GM19238 (cell line): ENCODE data around the gene THBS4.
A peak's percentile ranks its signal among the peaks of the same experiment; 100 is the strongest.

Experiments used
- DNase-seq: peaks from one replicate; pipeline ENCODE4 v3.0.0; 2011; ENCODE audit warnings: low spot score; ENCODE audit not compliant: insufficient read length

Gene THBS4

DNA sequence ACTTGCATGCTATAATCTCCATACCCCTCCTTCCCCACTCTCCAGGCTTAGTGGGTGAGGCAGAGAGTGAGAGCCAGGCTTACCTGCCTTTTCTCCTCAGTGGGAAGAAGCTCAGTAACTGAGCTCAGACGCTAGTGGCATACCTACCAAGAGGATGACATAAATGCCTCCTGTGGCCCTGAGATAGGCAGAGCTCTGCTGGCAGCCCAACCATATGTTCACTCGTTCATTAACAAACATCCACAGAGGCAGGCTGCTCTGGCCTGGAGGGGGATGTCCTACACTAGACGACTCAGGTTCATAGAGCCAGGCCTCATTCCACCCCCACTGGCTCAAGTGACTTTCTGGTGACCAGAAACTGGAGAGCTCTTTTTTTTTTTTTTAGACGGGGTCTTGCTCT is 81.3 kb downstream of the THBS4 start:
- no peak for DNase-seq

DNA sequence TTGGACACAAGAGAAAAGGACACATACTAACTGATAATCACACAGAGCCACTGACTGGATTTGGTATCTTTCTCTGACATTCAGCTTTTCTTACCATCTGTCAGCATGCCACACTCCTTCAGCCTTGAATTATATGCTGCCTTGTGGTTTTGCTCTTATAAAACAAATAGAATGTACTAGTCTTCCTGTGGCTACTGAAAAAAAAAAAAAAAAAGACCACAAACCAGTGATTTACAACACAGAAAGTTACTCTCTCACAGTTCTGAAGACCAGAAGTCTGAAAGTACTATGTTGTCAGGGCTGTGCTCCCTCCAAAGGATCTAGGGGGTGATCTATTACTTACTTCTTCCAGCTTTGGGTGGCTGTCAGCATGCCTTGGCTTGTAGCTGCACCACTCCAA is 82.3 kb downstream of the THBS4 start:
- DNase-seq, result no peak

DNA sequence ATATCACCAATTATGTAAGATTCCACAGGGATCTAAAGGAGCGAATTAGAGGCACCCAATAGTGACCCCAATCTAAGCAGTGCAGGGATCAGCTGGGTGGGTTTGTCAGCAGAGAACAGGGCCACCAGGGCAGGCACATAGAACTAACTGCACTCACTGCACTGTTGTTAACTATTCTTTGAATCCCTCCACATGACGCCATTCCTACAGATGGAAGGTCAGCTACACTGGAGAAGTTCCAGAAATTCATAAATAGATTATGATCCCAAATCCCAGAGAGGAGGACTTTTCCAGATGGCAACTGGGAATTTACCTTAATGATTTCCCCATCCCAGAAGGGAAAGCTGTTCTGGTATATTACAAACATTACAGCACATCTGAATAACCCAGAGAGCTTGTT is 84.2 kb downstream of the THBS4 start:
- no peak for DNase-seq

DNA sequence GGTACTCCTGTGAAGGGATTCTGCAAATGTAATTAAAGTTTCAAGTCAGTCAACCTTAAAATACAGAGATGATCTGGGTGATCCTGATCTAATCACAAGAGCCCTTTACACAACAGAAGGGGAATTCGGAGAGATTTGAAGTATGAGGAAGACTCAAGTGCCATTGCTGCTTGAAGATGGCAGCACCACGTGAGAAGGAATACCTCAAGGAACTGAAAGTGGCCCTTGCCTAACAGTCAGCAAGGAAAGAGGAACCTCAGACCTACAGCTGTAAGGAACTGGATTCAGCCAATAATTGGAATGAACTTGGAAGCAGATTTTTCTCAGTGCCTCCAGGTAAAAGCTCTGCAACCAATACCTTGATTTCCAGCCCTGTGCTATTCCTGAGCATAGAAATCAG is 87.4 kb downstream of the THBS4 start:
- no peak for DNase-seq

DNA sequence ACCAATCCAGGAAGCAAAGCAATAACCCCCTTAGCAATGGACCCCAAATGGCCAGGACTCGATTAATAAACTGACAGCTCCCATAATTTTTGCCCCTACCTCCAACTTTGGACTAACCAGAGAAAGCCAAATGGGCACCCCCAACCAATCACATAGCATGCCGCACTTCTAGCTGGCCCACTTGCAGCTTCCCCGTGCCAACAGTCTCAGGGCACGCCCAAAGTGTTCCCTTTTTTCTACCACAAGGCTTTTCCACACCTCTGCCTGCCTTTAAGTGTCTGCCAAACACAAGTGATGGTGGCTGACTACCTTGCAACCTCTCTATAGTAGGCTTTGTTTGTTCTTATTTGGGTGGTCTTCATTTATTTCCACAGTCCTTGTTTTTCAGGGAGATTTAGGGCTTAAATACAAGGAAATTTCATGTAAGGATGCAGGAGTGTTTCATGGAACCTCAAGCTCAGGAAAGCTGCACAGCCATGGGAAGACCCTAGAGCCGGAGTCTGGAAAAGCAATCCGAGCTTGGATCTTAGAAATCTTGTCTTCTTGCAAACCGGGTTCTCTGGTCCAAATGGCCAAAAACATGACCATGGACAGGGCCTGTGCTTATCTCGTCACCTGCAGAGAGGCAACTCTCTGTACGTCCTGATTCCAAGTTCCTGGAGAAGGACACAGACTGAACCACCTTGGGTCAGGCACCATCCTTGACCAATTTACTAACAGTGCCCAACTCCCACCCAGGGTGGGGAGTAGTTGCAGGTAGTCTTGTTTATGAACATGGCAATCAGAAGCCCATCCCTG is 89.2 kb downstream of the THBS4 start:
- no peak for DNase-seq

DNA sequence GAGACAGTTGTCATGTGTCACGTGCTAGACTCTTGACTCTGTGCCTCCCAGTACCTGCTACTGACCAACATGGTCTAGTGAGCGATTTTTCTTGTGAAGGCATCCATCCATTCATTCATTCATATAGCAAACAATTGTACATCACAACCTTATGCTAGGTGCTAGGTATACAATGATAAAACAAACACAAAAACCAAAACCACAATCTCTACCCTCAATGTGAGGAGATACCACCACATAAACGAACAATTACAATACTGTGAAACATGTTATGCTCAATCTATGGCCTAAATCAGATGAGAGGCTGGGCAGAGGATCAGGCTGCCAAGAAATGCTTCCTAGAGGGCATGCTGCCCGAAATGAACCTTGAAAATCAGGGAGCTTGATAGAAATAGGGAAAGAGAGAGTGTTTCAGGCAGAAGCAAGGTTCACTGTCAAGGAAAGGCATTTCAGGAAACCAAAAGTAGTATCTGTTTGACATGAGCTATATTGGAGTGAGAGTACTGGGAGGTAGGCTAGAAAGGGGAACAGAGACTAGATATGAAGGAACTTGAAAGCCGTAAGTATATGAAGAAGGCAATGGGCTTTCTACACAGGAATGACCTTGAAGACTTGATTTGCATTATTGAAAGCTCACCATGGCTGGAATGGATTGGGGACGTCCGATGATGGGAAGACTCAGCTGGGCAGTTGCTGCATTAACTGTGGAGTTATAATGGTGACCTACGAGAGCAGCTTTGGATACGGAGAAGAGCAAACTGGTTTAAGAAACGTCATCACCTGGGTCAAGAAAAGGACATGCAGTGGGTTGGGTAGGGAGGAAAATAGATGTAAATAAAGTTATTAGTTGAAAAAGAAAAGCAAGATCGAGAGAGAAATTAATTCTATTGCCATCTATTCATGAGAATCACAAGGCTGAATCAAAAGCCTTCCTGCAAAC is 90.1 kb downstream of the THBS4 start:
- peak; percentile 26 for DNase-seq

DNA sequence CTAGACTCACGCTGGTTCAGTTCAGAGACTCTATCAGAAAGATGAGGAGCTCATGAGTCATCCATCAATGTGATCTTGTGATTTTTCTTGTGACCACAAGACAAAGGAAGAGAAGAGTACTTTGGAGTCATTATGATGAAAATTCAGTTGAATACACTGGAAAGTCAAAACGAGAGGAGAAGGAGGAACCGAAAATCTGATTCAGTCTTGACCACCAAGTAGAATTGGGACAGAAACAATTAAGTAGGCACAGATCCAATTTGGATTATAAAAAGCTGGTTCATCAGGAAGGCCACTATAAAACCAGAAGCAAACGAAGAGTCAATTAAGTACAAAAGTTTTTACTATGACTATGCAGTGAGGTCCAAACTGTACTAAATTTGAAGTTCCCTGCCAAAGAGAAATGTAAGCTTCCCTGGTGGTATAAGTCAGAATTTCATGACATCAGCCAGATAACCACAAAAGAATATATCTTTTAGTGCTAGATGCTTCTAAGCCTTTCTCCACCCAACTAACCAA is 90.9 kb downstream of the THBS4 start:
- DNase-seq, result no peak

DNA sequence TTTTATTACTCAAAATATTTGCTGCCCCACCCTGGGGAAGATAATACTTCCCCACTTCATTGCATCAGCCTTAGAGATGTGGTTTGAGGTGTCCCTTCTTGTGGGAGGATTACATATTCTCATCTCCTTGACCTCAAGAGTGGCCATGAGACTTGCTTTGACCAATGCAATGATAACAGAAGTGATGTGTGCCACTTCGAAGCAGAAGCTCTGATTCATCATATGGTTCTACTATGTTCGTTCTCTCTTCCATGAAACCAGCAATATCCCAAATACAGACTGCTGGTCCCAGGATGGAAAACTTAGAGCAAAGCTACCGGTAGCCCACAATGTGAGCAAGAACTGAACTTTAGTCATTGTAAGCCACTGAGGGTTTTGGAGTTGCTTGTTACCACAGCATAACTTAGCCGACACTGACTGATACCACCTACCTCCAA is 92.0 kb downstream of the THBS4 start:
- no peak for DNase-seq

DNA sequence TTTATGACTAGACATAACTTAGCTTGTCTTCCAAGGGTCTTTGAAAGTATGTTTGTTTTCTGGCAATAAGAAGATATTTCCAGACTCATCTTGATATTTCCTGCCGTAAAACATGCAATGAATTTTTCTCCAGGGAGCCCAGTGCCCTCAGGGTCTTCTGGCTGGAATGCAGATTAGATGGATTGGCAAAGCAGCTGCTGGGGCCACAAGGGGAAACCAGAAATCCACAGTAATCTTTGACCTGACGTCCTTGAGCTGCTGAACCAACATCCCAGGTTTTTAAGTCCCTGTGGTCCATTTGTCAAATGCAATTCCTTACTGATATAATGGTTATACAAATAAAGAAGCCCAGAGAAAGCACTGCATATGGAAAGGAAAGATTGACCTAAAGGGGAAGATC is 93.0 kb downstream of the THBS4 start:
- DNase-seq, result no peak

DNA sequence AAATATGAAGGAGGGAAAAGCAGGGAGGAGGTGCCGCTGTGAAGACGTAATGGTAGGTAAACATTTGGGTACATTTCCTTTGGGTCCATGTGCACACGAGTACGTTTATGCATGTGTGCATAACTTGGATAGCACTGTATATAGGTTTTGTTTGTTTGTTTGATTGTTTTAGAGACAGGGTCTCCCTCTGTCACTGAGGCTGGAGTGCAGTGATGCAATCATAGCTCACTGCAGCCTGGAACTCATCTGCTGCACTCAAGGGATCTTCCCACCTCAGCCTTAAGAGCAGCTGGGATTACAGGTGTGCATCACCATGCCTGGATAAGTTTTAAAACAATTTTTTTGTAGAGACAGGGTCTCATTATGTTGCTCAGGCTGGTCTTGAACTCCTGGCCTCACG is 94.0 kb downstream of the THBS4 start:
- DNase-seq, result no peak
